HG03571 (cell line): ENCODE measurements around the gene RFTN1.

Experiments used
- ATAC-seq: cut with Tn5 transposase; IDR thresholded peaks from one replicate; pipeline ENCODE4 v1.9.1; 2021; ENCODE audit not compliant: unreplicated experiment

The RFTN1 gene

DNA sequence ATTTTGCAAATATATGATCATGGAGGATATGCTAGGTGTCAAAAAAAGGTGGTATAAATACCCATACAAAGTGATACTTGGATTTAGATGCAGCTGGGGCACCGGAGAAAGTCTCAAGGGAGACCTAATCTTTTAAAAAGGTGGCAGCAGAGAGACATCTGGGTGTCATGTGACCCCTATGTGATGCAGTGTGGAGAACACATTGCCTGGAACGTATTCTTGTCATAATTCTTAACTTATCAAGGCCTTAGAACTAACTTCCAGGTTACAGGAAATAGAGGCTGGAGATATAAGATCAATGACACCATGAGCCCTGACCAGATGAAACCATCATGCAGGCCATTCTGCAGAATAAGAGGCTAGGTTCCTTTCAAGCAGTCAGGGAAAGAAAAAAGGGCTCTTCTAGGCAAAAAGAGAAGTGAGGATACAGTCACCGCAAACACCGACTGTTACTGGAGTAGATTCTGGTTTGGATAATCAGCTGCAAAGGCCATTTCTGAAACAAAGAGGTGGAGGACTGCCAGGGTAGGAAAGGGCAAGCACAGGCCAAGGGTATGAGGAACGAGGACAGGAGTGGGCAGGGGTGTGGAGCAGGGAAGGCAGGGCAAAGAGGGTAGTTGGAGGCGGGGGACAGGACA, 147.9 kb downstream of the RFTN1 start:
- no peak for ATAC-seq

DNA sequence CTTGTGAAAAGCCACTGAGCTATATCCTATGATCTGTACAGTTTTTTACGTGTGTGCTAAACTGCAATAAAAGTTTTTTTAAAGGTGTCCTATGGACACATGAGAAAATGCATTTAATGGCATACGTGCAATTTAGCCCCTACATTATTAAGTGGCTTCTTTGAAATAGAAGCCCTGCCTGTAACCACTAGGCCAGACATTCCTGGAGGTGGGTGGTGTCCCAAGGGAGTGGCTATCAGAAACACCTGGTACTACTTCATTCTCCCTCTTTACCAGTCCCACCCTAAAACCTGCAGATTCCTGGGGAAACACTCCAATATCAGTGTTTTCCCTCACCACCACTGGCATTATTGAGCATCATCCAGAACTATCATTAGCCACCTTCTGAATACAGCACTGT, 148.5 kb downstream of the RFTN1 start:
- no peak for ATAC-seq

DNA sequence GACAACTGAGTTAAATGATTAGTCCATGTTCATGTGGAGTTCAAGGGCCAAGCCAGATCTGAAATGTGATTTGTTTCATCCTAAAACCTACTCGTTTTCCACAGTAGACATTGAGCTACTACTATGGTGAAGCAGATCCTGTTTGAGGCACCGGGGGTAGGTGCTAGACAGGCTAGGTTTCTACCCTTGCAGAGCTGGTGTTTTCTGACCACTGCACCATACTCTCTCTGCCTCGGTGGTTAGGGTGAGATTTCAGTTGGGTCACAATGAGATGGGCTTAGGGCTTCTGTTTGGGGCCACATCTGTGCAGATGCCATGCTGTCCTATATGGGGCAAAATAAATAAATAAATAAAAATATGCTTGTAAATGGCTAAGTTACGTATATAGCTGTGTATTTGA, 149.2 kb downstream of the RFTN1 start:
- ATAC-seq = no peak

DNA sequence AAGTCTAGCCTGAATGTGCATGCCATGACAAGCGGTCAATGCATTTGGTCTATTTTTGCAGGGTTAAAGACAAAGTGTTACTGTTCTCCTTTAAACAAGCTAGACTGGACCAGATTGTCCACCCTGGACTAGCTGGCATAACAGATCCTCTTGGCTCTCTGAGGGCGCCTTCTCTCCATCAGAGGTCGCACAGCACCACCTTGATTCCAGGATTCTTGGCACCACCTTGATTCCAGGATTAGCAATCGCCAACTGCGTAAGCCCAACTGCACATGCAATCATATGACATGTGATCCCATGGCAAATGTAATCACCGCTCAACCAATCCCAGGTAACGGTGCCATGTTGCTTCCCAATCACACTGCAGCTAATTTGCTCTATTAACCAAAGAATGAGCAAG, 149.9 kb downstream of the RFTN1 start:
- no peak for ATAC-seq

DNA sequence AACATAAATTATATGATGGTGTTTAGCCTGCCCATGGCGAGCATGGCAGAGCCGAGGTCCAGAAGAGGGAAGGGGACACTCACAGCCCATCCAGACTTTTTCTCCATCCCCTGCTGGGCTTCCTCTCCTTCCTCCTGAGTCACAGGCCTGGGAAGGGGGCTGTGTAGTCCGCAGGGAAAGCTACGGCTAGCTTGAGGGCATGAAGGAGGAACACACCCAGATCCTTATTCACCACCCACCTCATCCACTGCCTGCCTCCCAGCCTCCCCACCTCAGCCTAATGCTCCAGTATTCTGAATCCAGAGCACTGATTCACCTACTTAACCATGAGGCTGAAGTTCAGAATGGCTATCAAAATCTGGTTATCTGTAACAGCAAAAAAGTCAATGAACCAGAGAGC, 150.7 kb downstream of the RFTN1 start:
- ATAC-seq = no peak

DNA sequence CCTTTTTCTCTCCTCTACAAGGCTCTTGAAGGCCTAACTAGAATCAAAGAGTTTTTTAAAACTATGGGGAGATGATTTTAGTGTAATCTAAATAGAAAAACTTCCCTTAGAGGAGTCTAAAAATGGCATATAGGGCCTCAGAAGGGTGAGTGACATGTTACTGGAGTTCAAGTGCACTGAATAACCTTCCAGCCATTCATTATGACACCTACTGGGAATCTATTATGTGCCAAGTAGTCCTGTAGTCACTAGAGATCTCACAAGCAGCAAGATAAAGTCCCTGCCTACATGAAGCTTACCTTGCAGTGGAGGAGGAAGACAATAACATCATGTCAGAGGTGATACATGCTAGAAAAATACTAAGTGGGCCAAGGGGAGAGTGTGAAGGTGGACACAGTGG, 152.4 kb downstream of the RFTN1 start:
- ATAC-seq = no peak

DNA sequence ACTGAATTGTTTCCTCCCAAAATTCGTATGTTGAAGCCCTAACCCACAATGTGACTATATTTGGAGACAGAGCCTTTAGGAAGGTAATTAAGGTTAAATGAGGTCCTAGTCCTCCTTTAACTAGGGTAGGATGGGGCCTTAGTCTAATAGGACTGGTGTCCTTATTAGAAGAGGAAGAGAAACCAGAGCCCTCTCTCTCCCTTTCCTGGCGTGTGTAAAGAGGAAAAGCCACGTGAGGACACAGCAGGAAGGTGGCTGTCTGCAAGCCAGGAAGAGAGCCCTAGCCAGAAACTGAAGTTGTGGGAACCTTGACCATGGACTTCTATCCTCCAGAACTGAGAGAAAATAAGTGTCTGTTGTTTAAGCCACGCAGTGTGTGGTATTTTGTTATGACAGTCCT, 154.2 kb downstream of the RFTN1 start:
- no peak for ATAC-seq

DNA sequence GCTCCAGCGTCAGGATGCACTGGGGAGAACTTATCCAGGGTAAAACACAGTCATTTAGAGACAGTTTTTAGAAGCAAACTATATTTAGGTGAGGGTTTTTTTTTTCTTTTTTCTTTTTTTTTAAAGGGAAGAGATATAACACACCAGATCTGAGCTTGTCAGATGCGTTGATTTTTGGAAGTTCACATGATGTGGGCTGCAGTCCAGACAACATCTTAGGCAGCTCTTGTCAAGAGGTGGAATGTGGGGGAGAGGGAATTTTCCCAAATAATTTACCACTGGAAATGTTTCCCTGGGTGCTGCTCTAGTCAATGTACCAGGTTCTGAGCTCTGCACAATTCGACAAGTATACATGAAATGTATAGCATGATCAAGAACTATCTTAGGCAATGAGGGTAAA, 155.2 kb downstream of the RFTN1 start:
- ATAC-seq = no peak

DNA sequence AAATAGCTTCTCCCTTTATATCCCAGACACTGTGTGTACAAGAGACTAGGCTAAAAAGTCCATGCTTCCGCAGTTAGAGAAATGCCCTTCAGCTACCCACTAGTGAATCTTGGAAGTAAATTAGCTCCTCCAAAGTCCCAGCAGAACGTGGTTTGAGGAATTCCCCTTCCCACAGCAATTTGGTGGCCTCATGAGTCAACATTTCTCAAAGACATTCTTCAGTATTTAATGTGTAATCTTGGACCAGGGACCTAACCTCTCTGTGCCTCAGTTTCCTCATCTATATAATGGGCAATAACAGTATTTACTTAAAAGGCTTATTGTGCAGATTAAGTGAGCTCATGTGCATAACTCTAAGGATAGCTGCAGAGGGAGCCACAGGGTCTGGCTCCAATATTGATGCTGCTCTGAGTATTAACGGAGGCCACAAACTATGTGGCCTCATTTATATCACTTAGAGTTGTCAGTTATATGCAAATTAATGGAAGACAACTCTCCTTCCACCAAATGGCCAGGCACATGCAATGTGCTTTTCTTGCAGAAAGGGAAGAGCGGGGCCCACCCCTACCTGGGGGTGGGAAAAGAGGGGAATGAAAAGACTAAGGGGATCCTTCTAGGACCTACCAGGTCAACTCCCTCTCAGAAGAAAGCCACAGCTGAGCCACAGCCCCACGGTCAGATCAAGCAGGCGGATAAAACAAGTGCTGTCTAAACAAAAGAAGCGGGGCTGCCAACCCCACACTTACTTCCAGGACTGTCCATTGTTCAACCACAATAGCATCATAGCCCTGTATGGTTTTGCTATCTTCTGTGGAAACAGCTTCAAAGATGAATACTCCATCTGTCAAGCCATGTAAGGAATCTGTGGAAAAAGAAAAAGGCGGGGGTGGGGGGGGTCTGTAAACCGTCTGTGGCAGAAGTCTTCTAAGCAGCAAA, 156.0 kb downstream of the RFTN1 start:
- ATAC-seq = no peak

DNA sequence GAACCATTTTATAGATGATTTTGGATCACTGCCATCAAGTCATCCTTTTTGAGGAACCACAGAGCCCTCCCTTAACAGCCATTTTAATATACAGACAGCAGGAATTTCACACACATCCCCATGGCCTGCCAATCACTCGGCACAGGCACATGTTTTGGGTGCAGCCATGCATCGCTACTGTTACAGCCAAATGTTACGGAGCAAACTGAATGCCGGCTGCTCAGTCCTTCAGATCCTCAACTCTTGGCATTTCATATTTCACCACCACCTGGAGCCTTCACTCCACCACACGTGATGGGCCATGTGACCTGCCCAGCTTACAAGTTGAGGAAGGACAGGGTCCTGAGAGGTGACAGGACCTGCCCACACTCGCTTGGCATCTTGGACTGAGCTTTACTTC, 157.7 kb downstream of the RFTN1 start:
- no peak for ATAC-seq

DNA sequence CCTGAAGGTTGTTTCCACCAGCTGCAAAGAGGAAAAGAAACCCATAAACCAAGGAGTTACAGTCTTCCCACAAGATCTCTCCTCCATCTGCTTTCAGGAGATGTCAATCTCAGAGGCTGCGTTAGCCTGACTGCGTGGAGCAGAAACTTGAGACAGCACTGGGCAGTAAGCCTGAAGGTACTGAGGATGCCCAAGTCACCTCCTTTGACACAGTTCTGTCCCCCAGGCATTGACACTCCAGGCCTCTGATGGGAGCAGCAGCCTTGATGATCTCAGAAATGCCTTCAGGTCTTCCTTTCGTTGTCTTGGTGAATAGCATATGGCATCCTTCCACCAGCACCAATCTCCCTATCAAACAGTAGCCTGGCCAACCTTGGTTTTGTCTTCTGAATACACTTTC, 159.2 kb downstream of the RFTN1 start:
- no peak for ATAC-seq

DNA sequence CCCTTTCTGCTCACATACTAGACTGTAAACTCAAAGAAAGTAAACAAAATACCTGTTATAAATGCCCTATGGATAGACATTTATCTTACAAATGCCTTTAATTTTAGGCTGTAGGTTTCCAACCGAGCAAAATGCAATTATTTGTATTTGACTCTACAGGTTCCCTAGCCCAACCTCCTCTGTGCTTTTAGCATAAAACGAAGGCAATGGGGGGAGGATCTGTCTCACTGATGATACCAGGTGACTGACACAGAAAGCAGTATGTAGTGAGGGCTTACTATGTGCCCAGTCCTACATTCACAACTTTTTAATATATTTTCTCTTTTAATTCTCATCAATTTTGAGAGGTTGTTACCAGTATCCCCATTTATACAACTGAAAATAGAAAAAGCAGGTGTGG, 161.1 kb downstream of the RFTN1 start:
- ATAC-seq = no peak

DNA sequence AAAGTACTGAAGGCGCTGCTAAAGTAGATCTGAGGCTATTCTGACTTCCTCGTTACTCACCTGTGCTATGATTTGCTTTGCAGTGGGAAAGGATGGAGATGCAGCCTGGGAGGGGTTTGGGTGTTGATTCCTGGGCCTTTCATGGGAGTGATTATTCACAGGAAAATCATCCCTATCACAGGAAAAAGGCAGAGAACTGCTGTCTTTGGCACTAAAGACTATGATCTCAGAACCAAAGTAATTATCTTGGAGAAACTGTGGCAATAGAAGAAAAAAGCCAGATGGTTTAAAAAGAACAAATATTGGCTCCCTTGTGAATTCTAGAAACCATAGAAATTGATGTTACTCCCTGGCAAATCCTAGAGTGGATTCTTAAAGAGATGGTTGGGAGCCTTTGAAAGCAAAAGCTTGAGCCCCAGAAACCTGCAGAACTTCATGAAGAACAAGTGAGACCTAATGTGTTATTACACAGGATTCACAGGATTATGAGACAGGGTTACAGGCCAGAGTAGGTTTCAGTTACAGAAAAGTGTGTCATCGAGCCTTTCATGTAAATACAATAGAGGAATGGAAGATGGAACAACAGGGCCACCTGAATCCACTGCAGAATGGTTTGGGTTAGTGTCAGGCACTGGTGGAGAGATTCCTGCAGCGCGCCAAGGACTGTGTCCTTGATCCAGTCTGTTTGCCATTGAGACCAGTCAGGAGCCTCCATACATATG, 162.7 kb downstream of the RFTN1 start:
- ATAC-seq = no peak

DNA sequence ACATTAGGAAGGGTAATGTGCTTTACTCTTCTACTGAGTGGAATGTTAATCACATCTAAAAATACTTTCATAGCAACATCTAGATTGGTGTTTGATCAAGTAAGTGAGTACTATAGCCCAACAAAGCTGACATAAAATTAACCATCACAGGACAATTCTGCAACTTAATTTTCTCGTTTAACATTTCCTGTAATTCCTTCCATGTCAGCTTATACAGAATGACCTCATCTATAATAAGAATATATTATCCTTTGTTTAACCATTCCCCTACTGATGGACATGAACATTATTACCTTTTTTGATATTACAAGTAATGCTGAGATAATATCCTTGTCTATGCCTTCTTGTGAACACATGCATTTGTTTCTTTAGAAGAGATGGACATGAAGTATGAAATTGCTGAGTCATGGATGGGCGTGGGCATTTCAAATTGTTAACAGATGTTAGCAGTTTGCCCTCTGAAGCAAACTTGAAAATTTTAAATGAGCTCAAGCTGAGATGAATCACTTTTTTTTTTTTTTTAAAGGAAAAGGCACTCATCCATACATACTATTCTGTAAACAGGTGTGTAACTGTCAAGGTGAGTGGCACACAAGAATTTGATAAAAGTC, 163.4 kb downstream of the RFTN1 start:
- no peak for ATAC-seq

DNA sequence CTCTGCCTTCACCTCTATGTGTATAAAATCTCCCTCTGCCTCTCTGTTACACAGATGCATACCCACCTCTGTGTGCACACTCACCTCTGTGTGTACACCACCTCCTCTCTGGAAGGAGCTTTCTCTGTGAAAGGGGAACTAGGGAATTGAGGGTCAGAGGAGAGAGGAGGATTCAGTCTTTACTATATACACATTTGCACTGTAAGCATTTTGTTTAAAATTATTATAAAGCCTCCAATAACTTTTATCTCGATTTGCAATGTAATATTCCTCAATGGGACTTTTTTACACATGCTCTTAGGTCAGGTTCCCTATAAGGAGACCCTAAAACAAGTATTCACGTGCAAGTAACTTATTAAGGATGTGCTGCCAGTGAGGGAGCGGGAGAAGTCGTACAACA, 166.0 kb downstream of the RFTN1 start:
- no peak for ATAC-seq

DNA sequence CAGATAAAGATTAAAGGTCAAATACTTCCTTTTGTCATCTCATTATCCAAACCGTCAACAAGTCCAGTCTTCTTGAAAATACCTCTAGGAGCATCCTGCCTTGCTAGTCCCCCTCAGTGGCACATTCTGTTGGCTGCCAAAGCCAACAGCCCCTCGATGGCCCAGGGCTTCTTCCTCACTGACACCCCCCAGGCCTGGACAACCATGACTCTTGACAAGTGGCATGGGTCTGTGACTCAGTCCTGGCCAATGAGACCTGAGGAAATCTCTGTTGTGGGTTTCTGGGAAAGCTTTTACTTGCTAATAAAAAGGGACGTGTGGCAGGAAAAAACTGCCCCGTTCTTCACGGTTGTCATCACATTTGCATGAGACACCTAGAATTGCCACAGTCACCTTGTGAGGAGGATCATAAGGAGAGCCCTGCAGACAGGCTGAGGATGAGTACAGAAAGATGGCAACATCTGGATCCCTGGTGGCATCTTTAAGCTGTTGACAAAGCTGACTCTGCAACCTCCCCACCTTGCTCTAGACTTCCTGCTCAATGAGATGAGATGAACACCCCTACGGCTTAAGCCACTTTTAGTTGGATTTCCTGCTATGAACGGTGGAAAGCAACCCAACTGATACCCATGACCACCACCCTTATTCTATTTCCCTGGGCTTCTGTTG, 167.0 kb downstream of the RFTN1 start:
- no peak for ATAC-seq

DNA sequence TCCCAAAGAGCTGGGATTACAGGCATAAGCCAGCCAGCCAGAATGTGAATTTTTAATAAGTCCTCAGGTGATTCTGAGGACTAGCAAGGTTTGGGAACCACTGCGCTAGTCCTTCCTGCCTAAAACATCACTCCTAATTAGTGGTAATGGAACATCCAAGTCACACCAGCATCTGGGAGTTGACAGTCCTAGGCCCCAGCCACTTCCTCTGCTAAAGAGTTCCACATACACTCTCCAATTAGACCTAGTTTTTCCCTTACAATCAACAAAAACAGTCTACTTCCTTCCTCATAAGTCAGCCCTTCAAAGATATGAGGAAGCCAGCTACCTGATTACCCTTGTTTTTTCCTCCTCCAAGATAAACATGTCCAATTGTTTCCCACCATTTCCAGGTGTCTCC, 170.4 kb downstream of the RFTN1 start:
- no peak for ATAC-seq

DNA sequence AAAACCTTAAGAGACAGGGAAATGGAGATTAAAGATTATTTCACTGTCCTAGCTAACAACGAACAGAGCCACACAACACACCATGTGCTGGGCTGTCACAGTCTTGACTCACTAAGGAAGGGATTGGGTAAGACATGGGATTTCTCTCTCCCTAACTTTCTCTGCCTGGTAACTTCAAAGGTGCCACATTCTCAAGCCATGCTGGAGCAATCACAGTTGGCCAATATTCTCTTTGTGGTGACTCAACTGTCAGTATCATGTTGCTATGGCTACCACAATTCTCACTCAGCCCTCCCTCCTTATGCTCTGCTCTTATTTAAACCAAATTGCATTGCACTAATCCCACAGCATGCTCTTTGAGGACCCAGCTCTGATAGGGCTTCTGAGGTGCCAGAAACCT, 174.5 kb downstream of the RFTN1 start:
- ATAC-seq = no peak

DNA sequence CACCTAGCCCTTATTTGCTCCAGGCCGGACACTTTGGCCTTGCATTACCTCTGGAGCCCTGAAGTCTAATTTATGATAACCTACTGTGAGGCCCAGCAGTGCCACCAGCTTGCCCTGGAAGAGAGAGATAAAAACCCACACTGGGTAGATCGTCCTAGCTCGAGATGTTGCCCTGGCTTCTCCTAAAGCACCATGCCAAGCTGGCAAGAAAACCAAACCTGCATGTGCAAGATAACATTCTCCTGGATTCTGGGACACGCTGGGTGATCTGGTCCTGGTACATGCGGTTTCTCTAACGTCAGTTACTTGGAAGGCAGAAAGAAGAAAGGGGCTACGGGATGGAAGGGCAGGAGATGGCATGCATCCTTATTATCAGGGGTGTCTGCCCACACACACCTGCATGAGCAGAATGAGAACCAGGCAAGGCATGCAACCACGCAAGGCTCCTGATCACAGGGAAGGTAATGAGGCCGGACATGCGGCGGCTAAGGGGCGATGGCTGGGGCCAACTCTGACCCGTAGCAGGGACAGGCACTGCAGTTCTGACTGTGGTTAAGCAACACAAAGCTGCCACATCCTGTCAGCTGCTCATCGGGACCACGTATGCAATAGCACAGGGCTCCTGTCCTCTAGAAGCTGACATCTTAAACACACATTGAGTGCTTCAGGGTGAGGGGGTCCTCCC, 175.5 kb downstream of the RFTN1 start:
- ATAC-seq = peak; percentile 87

DNA sequence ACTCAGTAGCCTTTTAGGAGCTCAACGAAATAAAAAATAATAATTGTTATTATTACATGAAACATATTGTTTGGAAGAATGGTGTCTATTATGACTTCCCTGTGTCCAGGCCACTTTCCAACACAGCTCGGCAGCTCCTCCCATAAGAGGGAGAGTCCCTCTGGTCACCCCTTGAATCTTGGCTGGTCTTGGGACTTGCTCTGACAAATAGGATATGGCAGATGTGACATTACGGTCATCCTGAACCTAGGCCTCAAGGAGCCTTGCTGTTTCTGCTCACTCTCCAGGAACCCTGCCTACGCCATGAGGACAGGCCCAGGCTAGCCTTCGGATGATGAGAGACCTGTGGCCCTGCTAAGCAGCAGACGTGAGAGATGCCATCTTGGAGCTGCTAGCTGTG, 176.7 kb downstream of the RFTN1 start:
- no peak for ATAC-seq
